ENCODE results near the gene MOB1B. TPM values are rescaled to one million over a fixed set of nuclear protein-coding genes. Genes with fewer than 3 reads are reported as not detected.

The MOB1B gene
- total RNA-seq (ENCODE audit: low replicate concordance), result 34.4 and 48.2 TPM in 2 replicates
- long read RNA-seq, full-length matches to known transcripts, result 10 of 13 reads
- long read RNA-seq, partial matches to known transcripts, result 0 of 13 reads
- long read RNA-seq, other reads (novel, unspliced or antisense), result 3 of 13 reads

- no peaks in the 10 kb centered on the region for H3K27me3 Mint-ChIP-seq
- H3K27ac Mint-ChIP-seq, result peak within 1 kb of the TSS; percentile 90
- peak; percentile 93 for DNase-seq (ENCODE audit: extremely low spot score, unreplicated experiment)
- peak within 1 kb of the TSS; percentile 100 for H3K4me3 Mint-ChIP-seq
- peaks cover 22% of the 10 kb centered on the region for H3K4me1 Mint-ChIP-seq (ENCODE audit: unreplicated experiment)
- TF ChIP-seq CTCF (conservative IDR thresholded peaks at IDR 0.05), result peak; percentile 63
- H3K9me3 Mint-ChIP-seq, result no peaks in the 10 kb centered on the region
- peaks cover 21% of the 10 kb centered on the region for H3K36me3 Mint-ChIP-seq
Measured at GRCh38 chr4:70901984-70902576, at the start of gene MOB1B. Gene MOB1B (plus strand): TSS chr4:70902369. CDS start chr4:70902537, 168 bp downstream.

GRCh38 chr4:70855464-70855863, 46.7 kb upstream of the MOB1B start:
- Mint-ChIP-seq H3K27ac (no peak overlapping the region), H3K9me3 (no peaks in the 10 kb centered on the region), H3K27me3 (no peaks in the 10 kb centered on the region), H3K4me3 (no peak overlapping the region), H3K4me1 (ENCODE audit: unreplicated experiment) (peaks cover 8% of the 10 kb centered on the region), H3K36me3 (no peaks in the 10 kb centered on the region)
- TF ChIP-seq CTCF (conservative IDR thresholded peaks at IDR 0.05), result no peak
- no peak for DNase-seq (ENCODE audit: extremely low spot score, unreplicated experiment)

GRCh38 chr4:70858454-70858853, 43.7 kb upstream of the MOB1B start:
- DNase-seq (ENCODE audit: extremely low spot score, unreplicated experiment), result no peak
- Mint-ChIP-seq H3K4me1 (ENCODE audit: unreplicated experiment) (peaks cover 8% of the 10 kb centered on the region), H3K27me3 (no peaks in the 10 kb centered on the region), H3K4me3 (no peak overlapping the region), H3K9me3 (no peaks in the 10 kb centered on the region), H3K27ac (no peak overlapping the region), H3K36me3 (no peaks in the 10 kb centered on the region)
- TF ChIP-seq CTCF (conservative IDR thresholded peaks at IDR 0.05), result no peak

- DNase-seq (ENCODE audit: extremely low spot score, unreplicated experiment), result no peak
- H3K4me1 Mint-ChIP-seq (ENCODE audit: unreplicated experiment), result peaks cover 8% of the 10 kb centered on the region
- no peak overlapping the region for H3K27ac Mint-ChIP-seq
- H3K9me3 Mint-ChIP-seq, result no peaks in the 10 kb centered on the region
- no peaks in the 10 kb centered on the region for H3K27me3 Mint-ChIP-seq
- no peak overlapping the region for H3K4me3 Mint-ChIP-seq
- TF ChIP-seq CTCF (conservative IDR thresholded peaks at IDR 0.05), result no peak
- no peaks in the 10 kb centered on the region for H3K36me3 Mint-ChIP-seq
Measured at GRCh38 chr4:70859066-70859465, 43.1 kb upstream of the MOB1B start.

- Mint-ChIP-seq H3K4me1 (ENCODE audit: unreplicated experiment) (peaks cover 8% of the 10 kb centered on the region), H3K27ac (no peak overlapping the region), H3K4me3 (no peak overlapping the region), H3K36me3 (no peaks in the 10 kb centered on the region), H3K27me3 (no peaks in the 10 kb centered on the region), H3K9me3 (no peaks in the 10 kb centered on the region)
- DNase-seq (ENCODE audit: extremely low spot score, unreplicated experiment), result no peak
- TF ChIP-seq CTCF (conservative IDR thresholded peaks at IDR 0.05), result no peak
Measured at GRCh38 chr4:70863099-70863790, 38.9 kb upstream of the MOB1B start.

All from type B pancreatic cell (in vitro differentiated cells).